Pancreas (tissue), 10 donors: Measurements from ENCODE around the gene XRCC1. TPM values are rescaled to one million over a fixed set of nuclear protein-coding genes. Genes with fewer than 3 reads are reported as not detected.
"Not testable (repeated sequence)": the region's sequence is repeated elsewhere in the genome, so short reads cannot be mapped to it uniquely, and the experiment has no call there.

ENCODE experiments used
- ATAC-seq, 4 donors: fragments of 200-7000 bp; cut with Tn5 transposase; one replicate each; pipeline versions ENCODE4 v1.8.0 to v1.9.1; 2020; ENCODE audit warnings: mild to moderate bottlenecking in 4 of 4, moderate library complexity in 4 of 4
- DNase-seq, 6 donors: peaks; one replicate each; pipeline ENCODE4 v3.0.0-alpha.2; 2020
- FAIRE-seq: peaks from 2 replicates; lab custom pipeline; 2012; peaks lifted over from hg19 to GRCh38; lab: Jason Lieb, UNC
- H3K27ac ChIP-seq, 4 donors: fragments of 200-600 bp; sonication (generic); 1 replicate in 3 of 4; 2 replicates in 1 of 4; pipeline versions ENCODE4 v1.5.0 to v1.8.0; 2020
- H3K27me3 ChIP-seq, 4 donors: fragments of 200-600 bp; one replicate each; pipeline ENCODE4 v1.8.0; 2021
- H3K36me3 ChIP-seq, 3 donors: fragments of 200-600 bp; sonication (generic) in 1 of 3; one replicate each; pipeline versions ENCODE4 v1.5.0 to v1.8.0; 2020 to 2021
- H3K4me1 ChIP-seq, 3 donors: fragments of 200-600 bp; one replicate each; pipeline ENCODE4 v1.8.0; 2021
- H3K4me3 ChIP-seq, 4 donors: fragments of 200-600 bp; sonication (generic) in 2 of 4; one replicate each; pipeline versions ENCODE4 v1.5.0 to v1.8.0; 2020 to 2021
- H3K9me3 ChIP-seq, 4 donors: fragments of 200-600 bp; one replicate each; pipeline ENCODE4 v1.8.0; 2021
- CTCF ChIP-seq, 4 donors: fragments of 200-600 bp; sonication (generic) in 3 of 4; IDR thresholded peaks; one replicate each; pipeline versions ENCODE4 v1.5.0 to v1.8.0; 2021; ENCODE audit warnings: antibody characterized with exemption in 4 of 4
- WGBS, 2 donors: extraction: QIAGEN DNeasy Blood & Tissue Kit; methylation state at CpG; one replicate each; pipeline ENCODE4 v1.1.7; 2013; 5-methylcytosine and 5-hydroxymethylcytosine counted together
- intact Hi-C, 3 donors: fragments of 100-400 bp; cut with DNase I; formaldehyde crosslinking; loops; one replicate each; pipeline versions ENCODE4 v1.11.1 to v1.14.2; 2022
- polyA plus RNA-seq, 2 donors: library from polyadenylated mRNA; stranded (reverse); fragments of 200-250 nt; gene quantifications; one replicate each; pipeline ENCODE4 v1.2.3, GENCODE V29; 2013
- total RNA-seq, 6 donors: library from RNA; stranded (reverse); fragmentation: NEBNext Ultra II Directional in 4 of 6; extraction: Animal tissue kit (Norgen Biotek cat#: 25700) in 4 of 6; gene quantifications; one replicate each; pipeline versions ENCODE4 v1.2.1 to v1.2.4, GENCODE V29; 2021 to 2023
- donor health status: healthy with polysubstance abuse.
- donor health status: DM: no; HTN: no; CAD: no; lungs with moderate emphysema.
- donor health status: DM: no; HTN: no; CAD: no.
- donor health status: control.
- donor health status: control.
- donor health status: Bipolar disorder and iron deficiency.
- donor health status: DM: yes; HTN: yes; CAD: no.
- donor health status: DM: no; HTN: no; CAD: no.
- donor health status: DM: no; HTN: no; CAD: no.
- donor health status: DM: yes; HTN: yes; CAD: no.

The XRCC1 gene
- total and polyA plus RNA-seq, 8 donors, result 9.3 to 19.3 (median 12.8) TPM

- Histone ChIP-seq H3K27ac (no peak overlapping the region), H3K9me3 (no peaks in the 10 kb centered on the region), H3K27me3 (no peaks in the 10 kb centered on the region), H3K36me3 (peaks cover 0 to 6% (median 6%) of the 10 kb centered on the region in 3 donors), H3K4me3 (no peak overlapping the region), H3K4me1 (no peaks in the 10 kb centered on the region)
- no peak for ATAC-seq
- intact Hi-C loops, result no loop called here
- DNase-seq, result peak in 1 of 6 donors; percentile 6
- no peak for FAIRE-seq
- 92 to 95% methylated on average over 7 of the region's 7 CpGs for WGBS, 2 donors
- no peak for TF ChIP-seq CTCF (IDR thresholded peaks at IDR 0.05)
Measured at GRCh38 chr19:43609872-43610271, 34.5 kb upstream of the XRCC1 start.

GRCh38 chr19:43607238-43608205, 32.2 kb upstream of the XRCC1 start:
- Histone ChIP-seq H3K4me1 (no peaks in the 10 kb centered on the region), H3K4me3 (no peak overlapping the region), H3K9me3 (no peaks in the 10 kb centered on the region), H3K27me3 (no peaks in the 10 kb centered on the region), H3K27ac (no peak overlapping the region), H3K36me3 (peaks cover 0 to 3% (median 3%) of the 10 kb centered on the region in 3 donors)
- WGBS, 2 donors, result 83 to 89% methylated on average over 25 to 28 of the region's 28 CpGs
- intact Hi-C loops, result no loop called here
- FAIRE-seq (no peak), DNase-seq (peak in 1 of 6 donors; percentile 67), ATAC-seq (no peak)
- TF ChIP-seq CTCF (IDR thresholded peaks at IDR 0.05), result no peak

- TF ChIP-seq CTCF (IDR thresholded peaks at IDR 0.05), result no peak
- WGBS, 2 donors, result 46 to 50% methylated on average over 7 of the region's 7 CpGs
- Histone ChIP-seq H3K36me3 (peaks cover 0 to 1% (median 0%) of the 10 kb centered on the region in 3 donors), H3K9me3 (no peaks in the 10 kb centered on the region), H3K4me3 (no peak overlapping the region), H3K27ac (no peak overlapping the region), H3K4me1 (no peaks in the 10 kb centered on the region), H3K27me3 (no peaks in the 10 kb centered on the region)
- peak in 1 of 6 donors; percentile 12 for DNase-seq
- intact Hi-C loops, result no loop called here
- ATAC-seq, result peak in 2 of 4 donors; percentile 24 to 25
- FAIRE-seq, result no peak
Measured at GRCh38 chr19:43606569-43607229, 31.4 kb upstream of the XRCC1 start.

GRCh38 chr19:43605875-43606568, 30.7 kb upstream of the XRCC1 start:
- peak in 2 of 4 donors; percentile 26 to 28 for ATAC-seq
- no peak overlapping the region for H3K27ac ChIP-seq

GRCh38 chr19:43600326-43600725, 25.0 kb upstream of the XRCC1 start:
- H3K36me3 ChIP-seq, H3K4me3 ChIP-seq, intact Hi-C loops, H3K9me3 ChIP-seq, H3K27me3 ChIP-seq, H3K27ac ChIP-seq, FAIRE-seq, ATAC-seq, DNase-seq: not testable (repeated sequence)
- peaks cover 6 to 12% (median 9%) of the 10 kb centered on the region in 3 donors for H3K4me1 ChIP-seq
- 56 to 60% methylated on average over 5 of the region's 5 CpGs for WGBS, 2 donors

More at GRCh38 chr19:43605875-43606568, 30.7 kb upstream of the XRCC1 start:
- intact Hi-C loops, result no loop called here
- WGBS, 2 donors, result 45 to 57% methylated on average over 7 of the region's 7 CpGs
- DNase-seq (no peak), FAIRE-seq (no peak)
- H3K4me3 ChIP-seq, result no peak overlapping the region
- no peaks in the 10 kb centered on the region for H3K4me1 ChIP-seq
- no peaks in the 10 kb centered on the region for H3K36me3 ChIP-seq
- no peaks in the 10 kb centered on the region for H3K9me3 ChIP-seq
- no peak for TF ChIP-seq CTCF (IDR thresholded peaks at IDR 0.05)
- no peaks in the 10 kb centered on the region for H3K27me3 ChIP-seq
